ENCODE results near the gene PLBD2. TPM values are rescaled to one million over a fixed set of nuclear protein-coding genes. Genes with fewer than 3 reads are reported as not detected.

The PLBD2 gene
- total and polyA plus RNA-seq, 10 of the 15 experiments (the other 5 are each of a cell fraction or from before 2014, with no cell fraction given) = 1.4 to 16.6 (median 5.9) TPM

DNA sequence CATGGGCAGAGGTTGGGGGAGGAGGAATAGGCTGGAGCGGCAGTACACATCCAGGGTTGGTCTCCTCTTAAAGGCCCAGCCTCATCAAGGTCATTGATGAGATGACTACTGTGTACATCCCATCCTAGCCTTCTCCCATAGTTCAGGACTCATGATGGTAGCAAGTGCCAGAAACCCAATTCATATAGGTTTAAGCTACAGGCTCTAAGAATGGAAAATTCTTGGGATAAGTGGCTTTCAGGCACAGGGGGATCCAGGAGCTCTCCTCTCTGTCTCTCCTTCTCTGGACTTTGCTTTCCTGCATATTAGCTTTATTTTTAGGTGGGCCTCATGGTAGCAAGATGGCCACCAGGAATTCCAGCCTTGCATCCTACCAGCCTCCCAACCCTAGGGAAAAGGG is 70.1 kb downstream of the PLBD2 start (continued):
- TF ChIP-seq POLR2AphosphoS5 (IDR thresholded peaks at IDR 0.05; ENCODE audit: low read length) = no peak

- no peak for ATAC-seq
- DNase-seq (ENCODE audit: low read depth, low spot score) = no peak
- Histone ChIP-seq H3K4me3 (no peak overlapping the region), H3K9me3 (replicated peaks; ENCODE audit: control insufficient read depth, insufficient read depth, low read length) (no peaks in the 10 kb centered on the region), H3K27me3 (replicated peaks in 1 of 2; ENCODE audit: control insufficient read depth in 2 of 2, insufficient read depth in 2 of 2, low read length in 1 of 2) (no peaks in the 10 kb centered on the region; a peak in 2 of 4 replicates), H3K4me2 (ENCODE audit: control insufficient read depth, insufficient read depth) (no peak overlapping the region), H3K36me3 (ENCODE audit: control insufficient read depth in 2 of 2, insufficient read depth in 2 of 2, low read length in 1 of 2) (no peaks in the 10 kb centered on the region), H3K4me1 (ENCODE audit: control insufficient read depth, insufficient read depth, low read length) (no peaks in the 10 kb centered on the region), H2AFZ (ENCODE audit: control insufficient read depth, low read depth, low read length) (no peak overlapping the region), H3K27ac (ENCODE audit: control insufficient read depth, insufficient read depth) (no peak overlapping the region), H4K20me1 (ENCODE audit: control insufficient read depth, insufficient read depth) (no peaks in the 10 kb centered on the region), H3K9ac (ENCODE audit: control insufficient read depth, insufficient read depth, low read length) (no peak overlapping the region), H3K79me2 (ENCODE audit: control insufficient read depth, insufficient read depth, low read length) (no peaks in the 10 kb centered on the region)
- no peak for FAIRE-seq
- ChIA-PET RAD21 (ENCODE audit: unreplicated experiment) (no interaction called here), CTCF (no interaction called here), POLR2A (no interaction called here), SMC1A (ENCODE audit: uncharacterized antibody, unreplicated experiment) (no interaction called here)
- intact Hi-C loops (cut with micrococcal nuclease; ENCODE audit: unreplicated experiment) = loop anchor here (10.0 kb wide), 1 partner anchor 482 kb away; no protein-coding TSS in a partner anchor
- in situ Hi-C loops (cut with MboI) = loop anchor here (10.0 kb wide), 1 partner anchor 482 kb away; no protein-coding TSS in a partner anchor
- no peak for TF ChIP-seq SKIL (IDR thresholded peaks at IDR 0.05; ENCODE audit: low read depth, poor library complexity, severe bottlenecking)
- no peak for TF ChIP-seq TCF12 (IDR thresholded peaks at IDR 0.05; ENCODE audit: low read depth, low read length)
- BruUV-seq (replicated peaks) = no TSS peak
These were observed 74.6 kb downstream of the PLBD2 start for GRCh38 chr12:113432986-113433385.

GRCh38 chr12:113435367-113435766 is 77.0 kb downstream of the PLBD2 start:
- H3K9me3 ChIP-seq (replicated peaks; ENCODE audit: control insufficient read depth, insufficient read depth, low read length) = no peaks in the 10 kb centered on the region
- H3K36me3 ChIP-seq (ENCODE audit: control insufficient read depth in 2 of 2, insufficient read depth in 2 of 2, low read length in 1 of 2) = no peaks in the 10 kb centered on the region
- intact Hi-C loops (cut with micrococcal nuclease; ENCODE audit: unreplicated experiment) = loop anchor here (10.0 kb wide), 1 partner anchor 479 kb away; no protein-coding TSS in a partner anchor
- no peak overlapping the region for H3K4me3 ChIP-seq
- H3K27ac ChIP-seq (ENCODE audit: control insufficient read depth, insufficient read depth) = no peak overlapping the region
- no peak overlapping the region for H3K9ac ChIP-seq (ENCODE audit: control insufficient read depth, insufficient read depth, low read length)
- in situ Hi-C loops (cut with MboI) = loop anchor here (10.0 kb wide), 1 partner anchor 479 kb away; no protein-coding TSS in a partner anchor
- no peaks in the 10 kb centered on the region; the same call in 1 of the 2 replicates for H4K20me1 ChIP-seq (ENCODE audit: control insufficient read depth, insufficient read depth)
- ATAC-seq (no peak), DNase-seq (ENCODE audit: low read depth, low spot score) (no peak), FAIRE-seq (no peak)
- H3K4me1 ChIP-seq (ENCODE audit: control insufficient read depth, insufficient read depth, low read length) = no peaks in the 10 kb centered on the region
- no peak overlapping the region for H2AFZ ChIP-seq (ENCODE audit: control insufficient read depth, low read depth, low read length)
- H3K79me2 ChIP-seq (ENCODE audit: control insufficient read depth, insufficient read depth, low read length) = no peaks in the 10 kb centered on the region
- WGBS (ENCODE audit: insufficient coverage, insufficient replicate concordance, low lambda C conversion rate, missing lambda C conversion rate) = 70% methylated on average over 5 of the region's 5 CpGs
- RAD21 ChIA-PET (ENCODE audit: unreplicated experiment) = interaction anchor here (0.6 to 0.9 kb wide), 2 partner anchors 124 to 134 kb away, joined by 3 to 4 read pairs; no protein-coding TSS in a partner anchor
- CTCF ChIA-PET = no interaction called here
- H3K4me2 ChIP-seq (ENCODE audit: control insufficient read depth, insufficient read depth) = no peak overlapping the region
- SMC1A ChIA-PET (ENCODE audit: uncharacterized antibody, unreplicated experiment) = no interaction called here
- H3K27me3 ChIP-seq (replicated peaks in 1 of 2; ENCODE audit: control insufficient read depth in 2 of 2, insufficient read depth in 2 of 2, low read length in 1 of 2) = peaks cover 2 to 4% of the 10 kb centered on the region in 2 experiments; a peak in 3 of 4 replicates
- POLR2A ChIA-PET = no interaction called here
- no TSS peak for BruUV-seq (replicated peaks)
- TF ChIP-seq HDGF (IDR thresholded peaks at IDR 0.05) = no peak
- no peak for TF ChIP-seq SMAD1 (IDR thresholded peaks at IDR 0.05; ENCODE audit: low read depth, partially characterized antibody)
- TF ChIP-seq CBX3 (IDR thresholded peaks at IDR 0.05; ENCODE audit: borderline replicate concordance, low read depth) = no peak
- TF ChIP-seq NFYA (IDR thresholded peaks at IDR 0.05; ENCODE audit: borderline replicate concordance, low read depth, low read length) = no peak
- TF ChIP-seq ZBTB40 (IDR thresholded peaks at IDR 0.05; ENCODE audit: borderline replicate concordance) = no peak
- no peak for TF ChIP-seq NFIC (IDR thresholded peaks at IDR 0.05; ENCODE audit: low read depth, low read length)
- no peak for TF ChIP-seq HCFC1 (IDR thresholded peaks at IDR 0.05; ENCODE audit: low read length)

Data from GM12878 (cell line).